IMR-90 (cell line): ENCODE data around the gene ABCA4. TPM values are rescaled to one million over a fixed set of nuclear protein-coding genes. Genes with fewer than 3 reads are reported as not detected.

Experiments
- ATAC-seq: fragments of 200-7000 bp; cut with Tn5 transposase; 2 replicates; pipeline ENCODE4 v1.9.1; 2020; ENCODE audit warnings: low read depth, mild to moderate bottlenecking, moderate library complexity
- BruUV-seq: library from RNA; stranded (reverse); fragments of 400-500 nt; replicated peaks from 2 replicates; lab custom pipeline; 2021; lab: Mats Ljungman, UMichigan
- CTCF ChIA-PET: fragments of 300-600 bp; formaldehyde crosslinking; extraction: SDS; loops from one replicate; lab custom pipeline; 2021; ENCODE audit warnings: antibody characterized with exemption; lab: Yijun Ruan, JAX
- POLR2A ChIA-PET: fragments of 300-600 bp; sonication (Branson Sonifier 250); formaldehyde crosslinking; loops from one replicate; lab custom pipeline; 2022; ENCODE audit warnings: antibody characterized with exemption; ENCODE audit not compliant: unreplicated experiment; lab: Charles Lee
- DNase-seq: peaks from one replicate; pipeline ENCODE4 v3.0.0; 2013
- H2AFZ ChIP-seq: replicated peaks from 2 replicates; pipeline ENCODE3; 2013; ENCODE audit warnings: low read length, mild to moderate bottlenecking; ENCODE audit not compliant: poor library complexity
- H2AK5ac ChIP-seq: 2 replicates; pipeline ENCODE4 v1.6.1; 2013; ENCODE audit warnings: low read depth, low read length, inconsistent platforms
- H2AK9ac ChIP-seq: replicated peaks from 2 replicates; pipeline ENCODE3; 2013; ENCODE audit warnings: mild to moderate bottlenecking, low read depth, low read length, moderate library complexity; ENCODE audit not compliant: poor library complexity
- H2BK120ac ChIP-seq: 2 replicates; pipeline ENCODE4 v1.6.1; 2013; ENCODE audit warnings: low read depth, low read length, inconsistent platforms
- H2BK15ac ChIP-seq: 3 replicates; pipeline ENCODE4 v1.6.1; 2013; ENCODE audit warnings: low read depth, low read length, inconsistent platforms
- H2BK20ac ChIP-seq: 2 replicates; pipeline ENCODE4 v1.6.1; 2013; ENCODE audit warnings: low read depth, mild to moderate bottlenecking, inconsistent platforms, low read length, moderate library complexity
- H2BK5ac ChIP-seq: 2 replicates; pipeline ENCODE4 v1.6.1; 2013; ENCODE audit warnings: mild to moderate bottlenecking, low read depth, low read length, inconsistent platforms; ENCODE audit not compliant: poor library complexity, severe bottlenecking
- H3K14ac ChIP-seq: replicated peaks from 2 replicates; pipeline ENCODE4 v1.6.1; 2013; ENCODE audit warnings: low read depth, low read length, inconsistent platforms
- H3K18ac ChIP-seq: 2 replicates; pipeline ENCODE4 v1.6.1; 2013; ENCODE audit warnings: low read depth, low read length, control low read depth
- H3K23ac ChIP-seq: 2 replicates; pipeline ENCODE4 v1.6.1; 2013; ENCODE audit warnings: low read depth, low read length, inconsistent platforms
- H3K27ac ChIP-seq: 2 replicates; pipeline ENCODE4 v1.5.1; 2013; ENCODE audit warnings: mild to moderate bottlenecking, control low read depth, low read length; ENCODE audit not compliant: insufficient read depth
- H3K27me3 ChIP-seq: 2 replicates; pipeline ENCODE4 v1.6.1; 2013; ENCODE audit warnings: low read length; ENCODE audit not compliant: control insufficient read depth, insufficient read depth
- H3K36me3 ChIP-seq: 2 replicates; pipeline ENCODE4 v1.6.1; 2013; ENCODE audit warnings: low read length, mixed read lengths; ENCODE audit not compliant: control insufficient read depth, insufficient read depth
- H3K4ac ChIP-seq: 2 replicates; pipeline ENCODE4 v1.6.1; 2013; ENCODE audit warnings: low read depth, low read length, inconsistent platforms
- H3K4me1 ChIP-seq: 2 replicates; pipeline ENCODE4 v1.6.1; 2013; ENCODE audit warnings: low read length, mixed read lengths; ENCODE audit not compliant: control insufficient read depth, insufficient read depth
- H3K4me2 ChIP-seq: 2 replicates; pipeline ENCODE4 v1.6.1; 2013; ENCODE audit warnings: low read depth, mild to moderate bottlenecking, control low read depth, low read length, moderate library complexity
- H3K4me3 ChIP-seq: 2 replicates; pipeline ENCODE4 v1.5.1; 2013; ENCODE audit warnings: low read depth, mild to moderate bottlenecking, control low read depth, low read length, moderate library complexity; ENCODE audit not compliant: insufficient read depth
- H3K56ac ChIP-seq: 2 replicates; pipeline ENCODE4 v1.6.1; 2013; ENCODE audit warnings: low read length, inconsistent platforms; ENCODE audit not compliant: insufficient read depth; ENCODE audit errors: extremely low read depth
- H3K79me1 ChIP-seq, 2 experiments: 2 replicates each; pipeline ENCODE4 v1.6.1; 2013; ENCODE audit warnings: low read length in 2 of 2, inconsistent platforms in 1 of 2, low read depth in 1 of 2
- H3K9ac ChIP-seq: 2 replicates; pipeline ENCODE4 v1.6.1; 2013; ENCODE audit warnings: low read depth, low read length, control low read depth
- H3K9me1 ChIP-seq: 2 replicates; pipeline ENCODE4 v1.6.1; 2013; ENCODE audit warnings: low read length, inconsistent platforms; ENCODE audit not compliant: insufficient read depth
- H3K9me3 ChIP-seq: 2 replicates; pipeline ENCODE4 v1.6.1; 2013; ENCODE audit warnings: low read length; ENCODE audit not compliant: control insufficient read depth, insufficient read depth
- H4K20me1 ChIP-seq: 2 replicates; pipeline ENCODE4 v1.6.1; 2013; ENCODE audit warnings: low read length, inconsistent platforms; ENCODE audit not compliant: insufficient read depth
- H4K5ac ChIP-seq: 2 replicates; pipeline ENCODE4 v1.6.1; 2013; ENCODE audit warnings: mild to moderate bottlenecking, low read depth, low read length, control low read depth
- H4K8ac ChIP-seq, 2 experiments: 2 replicates each; pipeline ENCODE4 v1.6.1; 2013; ENCODE audit warnings: low read depth in 2 of 2, low read length in 2 of 2, control low read depth in 1 of 2, inconsistent platforms in 1 of 2
- H4K91ac ChIP-seq: 2 replicates; pipeline ENCODE4 v1.6.1; 2013; ENCODE audit warnings: low read depth, low read length, inconsistent platforms; ENCODE audit not compliant: insufficient read depth
- CEBPB ChIP-seq: IDR thresholded peaks from 2 replicates; pipeline ENCODE4 v1.6.1; 2012; ENCODE audit warnings: low read depth, low read length, improper control_type of control experiment
- MAFK ChIP-seq: IDR thresholded peaks from 2 replicates; pipeline ENCODE4 v1.6.1; 2012; ENCODE audit warnings: low read depth, low read length, improper control_type of control experiment
- MXI1 ChIP-seq: IDR thresholded peaks from 2 replicates; pipeline ENCODE4 v1.6.1; 2012; ENCODE audit warnings: low read depth, mild to moderate bottlenecking, low read length, moderate library complexity, borderline replicate concordance
- NFE2L2 ChIP-seq: fragments of 150-350 bp; IDR thresholded peaks from 2 replicates; pipeline ENCODE4 v1.6.1; 2016; ENCODE audit warnings: low read depth, mild to moderate bottlenecking, low read length
- RCOR1 ChIP-seq: IDR thresholded peaks from 2 replicates; pipeline ENCODE4 v1.6.1; 2012; ENCODE audit warnings: mild to moderate bottlenecking, low read length, improper control_type of control experiment; ENCODE audit not compliant: insufficient replicate concordance
- RFX5 ChIP-seq: IDR thresholded peaks from 2 replicates; pipeline ENCODE4 v1.8.0; 2012; ENCODE audit warnings: low read depth, mild to moderate bottlenecking, low read length, moderate library complexity
- WGBS, 2 experiments: methylation state at CpG; one replicate each; pipeline versions ENCODE4 v1.1.5 to v1.1.7; 2013; ENCODE audit warnings: missing lambda C conversion rate in 2 of 2; ENCODE audit not compliant: insufficient read length in 1 of 2; ENCODE audit errors: extremely low coverage in 2 of 2; 5-methylcytosine and 5-hydroxymethylcytosine counted together
- dilution Hi-C: fragments of 300-500 bp; cut with HindIII; formaldehyde crosslinking; loops from one replicate; pipeline ENCODE4 v1.14.3; 2018; ENCODE audit warnings: low sequenced_read_pairs; ENCODE audit not compliant: unreplicated experiment
- in situ Hi-C: fragments of 300-500 bp; cut with MboI; formaldehyde crosslinking; loops from 3 replicates; pipeline ENCODE4 v1.14.3; 2019; ENCODE audit warnings: low sequenced_read_pairs, inconsistent platforms, mixed read lengths
- intact Hi-C: fragments of 100-400 bp; cut with micrococcal nuclease; formaldehyde crosslinking; loops from 2 replicates; pipeline ENCODE4 v1.10.0; 2022
- polyA plus RNA-seq, 3 experiments: library from polyadenylated mRNA; depleted of rRNA; stranded (reverse); fragments of >200 nt; gene quantifications; 2 replicates each; pipeline ENCODE4 v1.2.3, GENCODE V29; 2012; ENCODE audit warnings: low replicate concordance in 1 of 3
- total RNA-seq: library from RNA; depleted of rRNA; stranded (reverse); fragments of >200 nt; gene quantifications from 2 replicates; pipeline ENCODE4 v1.2.3, GENCODE V29; 2012

ABCA4 gene
- total and polyA plus RNA-seq, 2 of the 4 experiments (the other 2 are of a cell fraction), result under 0.01 to 0.36 TPM

DNA sequence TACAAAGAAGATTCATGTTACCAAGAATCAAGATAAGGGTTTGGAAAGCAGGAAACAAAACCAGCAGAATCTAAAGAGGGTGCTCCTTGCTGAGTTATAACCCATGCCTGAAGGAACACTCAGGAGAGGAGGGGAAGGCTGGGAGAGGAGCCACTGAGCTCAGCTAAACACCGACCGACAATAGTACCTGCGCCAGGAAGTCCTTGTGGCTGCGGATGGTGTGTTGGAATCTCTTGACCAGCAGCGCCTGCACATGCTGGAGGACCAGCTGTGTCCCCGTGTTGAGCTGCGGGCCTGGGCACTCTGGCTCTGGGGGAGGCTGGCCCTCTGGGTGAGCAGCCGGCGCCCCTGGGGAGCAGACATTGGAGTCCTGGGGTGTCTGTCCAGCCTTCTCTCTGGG, 89.4 kb downstream of the ABCA4 start:
- Histone ChIP-seq H3K18ac (no peak overlapping the region), H2AK5ac (no peak overlapping the region), H2AK9ac (peak overlapping the region; percentile 56), H3K9ac (no peak overlapping the region), H3K14ac (no peak overlapping the region), H2BK15ac (0 out of 3 replicates have a peak overlapping the region, but pooled peaks have one; percentile 28), H2AFZ (no peak overlapping the region), H3K27ac (no peak overlapping the region), H3K9me1 (no peaks in the 10 kb centered on the region), H3K79me1 (no peaks in the 10 kb centered on the region), H3K4ac (no peak overlapping the region), H3K4me1 (peaks cover 13% of the 10 kb centered on the region; the same call in 1 of the 2 replicates), H3K56ac (no peak overlapping the region), H2BK5ac (no peak overlapping the region), H4K91ac (no peak overlapping the region; the same call in 1 of the 2 replicates), H3K4me2 (no peak overlapping the region), H2BK20ac (no peak overlapping the region), H2BK120ac (no peak overlapping the region), H3K27me3 (no peaks in the 10 kb centered on the region), H4K20me1 (no peaks in the 10 kb centered on the region), H4K5ac (no peak overlapping the region; the same call in 1 of the 2 replicates), H3K23ac (no peak overlapping the region), H3K36me3 (no peaks in the 10 kb centered on the region), H3K4me3 (no peak overlapping the region), H4K8ac (no peak overlapping the region), H3K9me3 (no peaks in the 10 kb centered on the region)
- no peak for TF ChIP-seq MAFK
- no peak for TF ChIP-seq RFX5
- no peak for TF ChIP-seq MXI1
- TF ChIP-seq CEBPB, result no peak
- TF ChIP-seq RCOR1, result no peak
- no peak for TF ChIP-seq NFE2L2
- in situ Hi-C loops, result loop anchor here (25.0 kb wide), 1 partner anchor 431 kb away; no protein-coding TSS in a partner anchor
- CTCF ChIA-PET, result interaction anchor here (0.8 to 1.1 kb wide), 2 partner anchors 10 to 111 kb away, joined by 3 read pairs; no protein-coding TSS in a partner anchor
- intact Hi-C loops, result no loop called here
- POLR2A ChIA-PET, result no interaction called here
- no TSS peak for BruUV-seq
- 83% methylated on average over 6 of the region's 9 CpGs; no CpG with 5 or more reads in 1 of the 2 experiments for WGBS, 2 experiments
- DNase-seq (no peak), ATAC-seq (no peak)
- dilution Hi-C loops, result no loop called here
